HUES6 (cell line): ENCODE results near the gene TXNDC2.
"Not testable (repeated sequence)": the region's sequence is repeated elsewhere in the genome, so short reads cannot be mapped to it uniquely, and the experiment has no call there.

Source experiments
- H3K27ac ChIP-seq: 2 replicates; pipeline ENCODE4 v1.7.0; 2013; ENCODE audit warnings: low read depth, mild to moderate bottlenecking, low read length, inconsistent platforms
- H3K27me3 ChIP-seq: 2 replicates; pipeline ENCODE4 v1.6.1; 2013; ENCODE audit warnings: low read length; ENCODE audit not compliant: control insufficient read depth, insufficient read depth
- H3K36me3 ChIP-seq: 2 replicates; pipeline ENCODE4 v1.6.1; 2013; ENCODE audit warnings: low read length; ENCODE audit not compliant: control insufficient read depth, insufficient read depth
- H3K4me1 ChIP-seq: 2 replicates; pipeline ENCODE4 v1.6.1; 2013; ENCODE audit warnings: low read length; ENCODE audit not compliant: control insufficient read depth, insufficient read depth
- H3K4me3 ChIP-seq: 2 replicates; pipeline ENCODE4 v1.5.1; 2013; ENCODE audit warnings: low read depth, low read length
- H3K9ac ChIP-seq: one replicate; pipeline ENCODE4 v1.6.1; 2013; ENCODE audit warnings: mild to moderate bottlenecking, low read length
- H3K9me3 ChIP-seq: 2 replicates; pipeline ENCODE4 v1.6.1; 2013; ENCODE audit warnings: low read depth, low read length; ENCODE audit not compliant: control insufficient read depth, insufficient read depth

TXNDC2 gene

GRCh38 chr18:9900699-9901098 lies 14.9 kb downstream of the TXNDC2 start:
- Histone ChIP-seq H3K9me3 (no peaks in the 10 kb centered on the region), H3K27ac (no peak overlapping the region), H3K9ac (no peak overlapping the region), H3K27me3 (no peaks in the 10 kb centered on the region), H3K4me3 (no peak overlapping the region), H3K4me1 (peaks cover 15% of the 10 kb centered on the region), H3K36me3 (no peaks in the 10 kb centered on the region)

GRCh38 chr18:9901377-9901776 lies 15.6 kb downstream of the TXNDC2 start:
- H3K4me1 ChIP-seq: peaks cover 15% of the 10 kb centered on the region
- no peaks in the 10 kb centered on the region for H3K27me3 ChIP-seq
- no peaks in the 10 kb centered on the region for H3K9me3 ChIP-seq
- no peak overlapping the region for H3K27ac ChIP-seq
- H3K4me3 ChIP-seq: no peak overlapping the region
- no peak overlapping the region for H3K9ac ChIP-seq
- no peaks in the 10 kb centered on the region for H3K36me3 ChIP-seq

- H3K4me3 ChIP-seq, H3K9me3 ChIP-seq, H3K9ac ChIP-seq, H3K27me3 ChIP-seq, H3K27ac ChIP-seq, H3K36me3 ChIP-seq: not testable (repeated sequence)
- H3K4me1 ChIP-seq: peaks cover 15% of the 10 kb centered on the region
These were observed 16.5 kb downstream of the TXNDC2 start for GRCh38 chr18:9902264-9902663.

- H3K9ac ChIP-seq: no peak overlapping the region
- no peaks in the 10 kb centered on the region for H3K27me3 ChIP-seq
- peaks cover 15% of the 10 kb centered on the region for H3K4me1 ChIP-seq
- no peaks in the 10 kb centered on the region for H3K36me3 ChIP-seq
- H3K27ac ChIP-seq: no peak overlapping the region
- H3K9me3 ChIP-seq: no peaks in the 10 kb centered on the region
- no peak overlapping the region for H3K4me3 ChIP-seq
These were observed 17.1 kb downstream of the TXNDC2 start for GRCh38 chr18:9902832-9903231.

GRCh38 chr18:9905401-9905922 lies 19.7 kb downstream of the TXNDC2 start:
- Histone ChIP-seq H3K36me3 (no peaks in the 10 kb centered on the region), H3K4me3 (no peak overlapping the region), H3K27me3 (no peaks in the 10 kb centered on the region), H3K27ac (no peak overlapping the region), H3K9ac (no peak overlapping the region), H3K4me1 (peaks cover 4% of the 10 kb centered on the region; the same call in 1 of the 2 replicates), H3K9me3 (no peaks in the 10 kb centered on the region)

- H3K36me3 ChIP-seq: no peaks in the 10 kb centered on the region
- no peak overlapping the region for H3K9ac ChIP-seq
- no peaks in the 10 kb centered on the region for H3K4me1 ChIP-seq
- H3K27ac ChIP-seq: no peak overlapping the region
- no peaks in the 10 kb centered on the region for H3K9me3 ChIP-seq
- no peak overlapping the region for H3K4me3 ChIP-seq
- no peaks in the 10 kb centered on the region for H3K27me3 ChIP-seq
These were observed 20.7 kb downstream of the TXNDC2 start for GRCh38 chr18:9906481-9906880.

GRCh38 chr18:9907867-9908266 lies 22.1 kb downstream of the TXNDC2 start:
- Histone ChIP-seq H3K4me3 (no peak overlapping the region), H3K9me3 (no peaks in the 10 kb centered on the region; the same call in 1 of the 2 replicates), H3K27ac (no peak overlapping the region), H3K4me1 (peaks cover 1% of the 10 kb centered on the region; the same call in 1 of the 2 replicates), H3K9ac (no peak overlapping the region), H3K36me3 (no peaks in the 10 kb centered on the region), H3K27me3 (no peaks in the 10 kb centered on the region)

- Histone ChIP-seq H3K9ac (no peak overlapping the region), H3K4me1 (peaks cover 4% of the 10 kb centered on the region; the same call in 1 of the 2 replicates), H3K4me3 (no peak overlapping the region), H3K27me3 (no peaks in the 10 kb centered on the region), H3K9me3 (no peaks in the 10 kb centered on the region; the same call in 1 of the 2 replicates), H3K27ac (no peak overlapping the region), H3K36me3 (no peaks in the 10 kb centered on the region)
These were observed 24.3 kb downstream of the TXNDC2 start for GRCh38 chr18:9910071-9910470.

- H3K27me3 ChIP-seq: no peaks in the 10 kb centered on the region
- H3K9me3 ChIP-seq: no peaks in the 10 kb centered on the region; the same call in 1 of the 2 replicates
- no peaks in the 10 kb centered on the region for H3K36me3 ChIP-seq
- peaks cover 5% of the 10 kb centered on the region; the same call in 1 of the 2 replicates for H3K4me1 ChIP-seq
- no peak overlapping the region for H3K4me3 ChIP-seq
- H3K9ac ChIP-seq: no peak overlapping the region
- H3K27ac ChIP-seq: no peak overlapping the region
These were observed 24.9 kb downstream of the TXNDC2 start for GRCh38 chr18:9910661-9911060.

- Histone ChIP-seq H3K9ac (no peak overlapping the region), H3K27ac (no peak overlapping the region), H3K9me3 (no peaks in the 10 kb centered on the region; the same call in 1 of the 2 replicates), H3K27me3 (no peaks in the 10 kb centered on the region), H3K36me3 (no peaks in the 10 kb centered on the region), H3K4me3 (no peak overlapping the region), H3K4me1 (peaks cover 11% of the 10 kb centered on the region)
These were observed 25.5 kb downstream of the TXNDC2 start for GRCh38 chr18:9911226-9911625.

- not testable (repeated sequence) for H3K27me3 ChIP-seq, H3K4me3 ChIP-seq, H3K9ac ChIP-seq, H3K9me3 ChIP-seq, H3K27ac ChIP-seq, H3K36me3 ChIP-seq
- H3K4me1 ChIP-seq: peaks cover 17% of the 10 kb centered on the region
These were observed 26.5 kb downstream of the TXNDC2 start for GRCh38 chr18:9912285-9912684.

GRCh38 chr18:9913151-9913525 lies 27.4 kb downstream of the TXNDC2 start:
- Histone ChIP-seq H3K9ac (no peak overlapping the region), H3K36me3 (no peaks in the 10 kb centered on the region), H3K27me3 (no peaks in the 10 kb centered on the region), H3K4me1 (peaks cover 24% of the 10 kb centered on the region), H3K27ac (no peak overlapping the region), H3K4me3 (peak overlapping the region; percentile 98), H3K9me3 (no peaks in the 10 kb centered on the region; the same call in 1 of the 2 replicates)
